AG09309 (cell line): ENCODE data around the gene BHLHE23.

ENCODE experiments used
- DNase-seq: peaks from one replicate; pipeline ENCODE4 v3.0.0-alpha.2; 2010; ENCODE audit warnings: low read depth
- H3K4me3 ChIP-seq: 2 replicates; pipeline ENCODE4 v1.5.1; 2011; ENCODE audit warnings: mild to moderate bottlenecking, low read depth, low read length, moderate library complexity; ENCODE audit not compliant: control insufficient read depth
- CTCF ChIP-seq: IDR thresholded peaks from 2 replicates; pipeline ENCODE4 v1.5.1; 2011; ENCODE audit warnings: mild to moderate bottlenecking, low read depth, low read length, inconsistent platforms; ENCODE audit not compliant: insufficient read depth, control insufficient read depth; ENCODE audit errors: missing control alignments

Gene BHLHE23

GRCh38 chr20:63026582-63027165 is 19.9 kb upstream of the BHLHE23 start:
- TF ChIP-seq CTCF = no peak
- no peak overlapping the region for H3K4me3 ChIP-seq
- no peak for DNase-seq

GRCh38 chr20:63025534-63026331 is 19.0 kb upstream of the BHLHE23 start:
- no peak overlapping the region for H3K4me3 ChIP-seq
- peak; percentile 17 for DNase-seq
- TF ChIP-seq CTCF = no peak

- TF ChIP-seq CTCF = no peak
- no peak overlapping the region for H3K4me3 ChIP-seq
- no peak for DNase-seq
These were observed 18.0 kb upstream of the BHLHE23 start for GRCh38 chr20:63024573-63025392.

- no peak for TF ChIP-seq CTCF
- no peak overlapping the region for H3K4me3 ChIP-seq
- no peak for DNase-seq
These were observed 17.3 kb upstream of the BHLHE23 start for GRCh38 chr20:63023936-63024571.

- TF ChIP-seq CTCF = no peak
- H3K4me3 ChIP-seq = no peak overlapping the region
- DNase-seq = no peak
These were observed 16.5 kb upstream of the BHLHE23 start for GRCh38 chr20:63023071-63023935.
